HAP-1 (cell line): Measurements from ENCODE around the gene MRTO4.
A peak's percentile ranks its signal among the peaks of the same experiment; 100 is the strongest.
"Not testable (repeated sequence)": the region's sequence is repeated elsewhere in the genome, so short reads cannot be mapped to it uniquely, and the experiment has no call there.

Experiments
- DNase-seq, 2 experiments: peaks; one replicate each; pipeline ENCODE4 v3.0.0-alpha.2; 2016 to 2020; ENCODE audit warnings: low spot score in 2 of 2
- H3K27me3 ChIP-seq: fragments of 250-450 bp; sonication (Bioruptor Pico); 2 replicates; pipeline ENCODE4 v1.5.1; 2020; ENCODE audit warnings: low read depth, mild to moderate bottlenecking, moderate library complexity
- H3K36me3 ChIP-seq: fragments of 250-450 bp; sonication (Bioruptor Pico); replicated peaks from 2 replicates; pipeline ENCODE4 v1.5.1; 2020; ENCODE audit warnings: mild to moderate bottlenecking
- H3K4me1 ChIP-seq: fragments of 250-450 bp; sonication (Bioruptor Pico); 2 replicates; pipeline ENCODE4 v1.5.1; 2020; ENCODE audit warnings: mild to moderate bottlenecking
- H3K4me3 ChIP-seq: fragments of 250-450 bp; sonication (Bioruptor Pico); 2 replicates; pipeline ENCODE4 v1.5.1; 2020; ENCODE audit warnings: mild to moderate bottlenecking, moderate library complexity
- H3K9me3 ChIP-seq: fragments of 250-450 bp; sonication (Bioruptor Pico); 2 replicates; pipeline ENCODE4 v1.5.1; 2020; ENCODE audit warnings: mild to moderate bottlenecking, moderate library complexity
- in situ Hi-C: fragments of 300-500 bp; cut with MboI; formaldehyde crosslinking; loops from 3 replicates; pipeline ENCODE4 v1.14.3; 2020; ENCODE audit warnings: low sequenced_read_pairs, inconsistent platforms, mixed read lengths

Gene MRTO4

GRCh38 chr1:19240673-19241538 is 10.7 kb upstream of the MRTO4 start:
- in situ Hi-C loops, result no loop called here
- Histone ChIP-seq H3K36me3 (peaks cover 87% of the 10 kb centered on the region), H3K4me1 (no peaks in the 10 kb centered on the region), H3K27me3 (no peaks in the 10 kb centered on the region), H3K4me3 (no peak overlapping the region), H3K9me3 (no peaks in the 10 kb centered on the region)
- DNase-seq, result peak; percentile 47 to 75

GRCh38 chr1:19250629-19251304 is 838 bp upstream of the MRTO4 start:
- Histone ChIP-seq H3K4me1 (peaks cover 8% of the 10 kb centered on the region), H3K9me3 (no peaks in the 10 kb centered on the region), H3K4me3 (peak overlapping the region; percentile 82), H3K36me3 (peaks cover 26% of the 10 kb centered on the region), H3K27me3 (no peaks in the 10 kb centered on the region)
- in situ Hi-C loops, result no loop called here
- DNase-seq, result peak in 1 of 2 experiments; percentile 26

DNA sequence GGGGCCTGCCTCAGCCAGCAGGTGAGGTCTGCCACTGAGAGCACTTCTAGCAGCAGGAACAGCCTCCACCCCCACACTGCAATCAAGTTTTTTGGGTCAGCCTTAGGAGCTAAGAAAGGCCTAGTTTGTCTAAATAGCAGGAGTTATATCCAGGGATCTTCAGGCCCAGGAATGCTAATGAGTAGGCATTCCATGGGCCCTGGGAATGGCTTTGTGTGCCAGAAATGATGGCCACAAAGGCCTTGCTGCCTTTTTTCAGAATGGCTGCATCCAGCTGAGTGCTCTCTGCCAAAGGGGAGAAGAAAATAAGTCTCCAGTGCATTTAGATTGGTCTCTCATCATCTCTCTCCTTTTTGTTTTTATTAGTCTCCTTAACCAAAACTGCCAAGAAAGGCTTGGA is 2.8 kb downstream of the MRTO4 start:
- Histone ChIP-seq H3K27me3 (no peaks in the 10 kb centered on the region), H3K36me3 (peaks cover 56% of the 10 kb centered on the region), H3K4me3 (no peak overlapping the region), H3K4me1 (peaks cover 5% of the 10 kb centered on the region), H3K9me3 (no peaks in the 10 kb centered on the region)
- in situ Hi-C loops, result no loop called here
- DNase-seq, result no peak

DNA sequence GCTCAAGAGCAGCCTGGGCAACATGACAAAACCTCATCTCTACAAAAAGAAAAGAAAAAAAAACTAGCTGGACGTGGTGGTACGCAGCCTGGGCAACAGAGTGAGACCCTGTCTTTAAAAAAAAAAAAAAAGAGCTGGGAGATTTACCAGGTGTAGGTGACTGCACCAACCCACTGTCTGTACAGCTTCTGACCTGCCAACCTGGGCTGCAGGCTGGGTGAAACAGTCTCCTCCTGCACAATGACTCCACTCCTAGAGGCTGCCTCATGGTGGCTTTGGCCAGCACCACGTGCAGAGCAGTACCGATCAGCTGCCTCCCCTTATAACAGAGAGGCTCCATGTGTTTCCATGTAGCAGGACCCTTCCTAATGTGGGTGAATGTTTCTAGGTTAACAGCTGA is 3.7 kb downstream of the MRTO4 start:
- Histone ChIP-seq H3K4me1 (peaks cover 4% of the 10 kb centered on the region), H3K36me3 (peaks cover 64% of the 10 kb centered on the region), H3K27me3 (no peaks in the 10 kb centered on the region), H3K4me3 (no peak overlapping the region), H3K9me3 (no peaks in the 10 kb centered on the region)
- DNase-seq, result no peak
- in situ Hi-C loops, result no loop called here

GRCh38 chr1:19256301-19256700 is 4.7 kb downstream of the MRTO4 start:
- in situ Hi-C loops, H3K9me3 ChIP-seq, H3K4me1 ChIP-seq, H3K4me3 ChIP-seq, H3K27me3 ChIP-seq, DNase-seq: not testable (repeated sequence)
- H3K36me3 ChIP-seq, result peaks cover 71% of the 10 kb centered on the region

- Histone ChIP-seq H3K4me3 (no peak overlapping the region), H3K9me3 (no peaks in the 10 kb centered on the region), H3K4me1 (no peaks in the 10 kb centered on the region; the same call in 1 of the 2 replicates), H3K27me3 (no peaks in the 10 kb centered on the region), H3K36me3 (peaks cover 64% of the 10 kb centered on the region)
- DNase-seq, result no peak
- in situ Hi-C loops, result no loop called here
Measured at GRCh38 chr1:19257178-19257914, 5.7 kb downstream of the MRTO4 start.

GRCh38 chr1:19258353-19258752 is 6.7 kb downstream of the MRTO4 start:
- Histone ChIP-seq H3K27me3 (no peaks in the 10 kb centered on the region), H3K4me1 (no peaks in the 10 kb centered on the region; the same call in 1 of the 2 replicates), H3K36me3 (peaks cover 63% of the 10 kb centered on the region), H3K9me3 (no peaks in the 10 kb centered on the region), H3K4me3 (no peak overlapping the region)
- in situ Hi-C loops, result no loop called here
- DNase-seq, result no peak

DNA sequence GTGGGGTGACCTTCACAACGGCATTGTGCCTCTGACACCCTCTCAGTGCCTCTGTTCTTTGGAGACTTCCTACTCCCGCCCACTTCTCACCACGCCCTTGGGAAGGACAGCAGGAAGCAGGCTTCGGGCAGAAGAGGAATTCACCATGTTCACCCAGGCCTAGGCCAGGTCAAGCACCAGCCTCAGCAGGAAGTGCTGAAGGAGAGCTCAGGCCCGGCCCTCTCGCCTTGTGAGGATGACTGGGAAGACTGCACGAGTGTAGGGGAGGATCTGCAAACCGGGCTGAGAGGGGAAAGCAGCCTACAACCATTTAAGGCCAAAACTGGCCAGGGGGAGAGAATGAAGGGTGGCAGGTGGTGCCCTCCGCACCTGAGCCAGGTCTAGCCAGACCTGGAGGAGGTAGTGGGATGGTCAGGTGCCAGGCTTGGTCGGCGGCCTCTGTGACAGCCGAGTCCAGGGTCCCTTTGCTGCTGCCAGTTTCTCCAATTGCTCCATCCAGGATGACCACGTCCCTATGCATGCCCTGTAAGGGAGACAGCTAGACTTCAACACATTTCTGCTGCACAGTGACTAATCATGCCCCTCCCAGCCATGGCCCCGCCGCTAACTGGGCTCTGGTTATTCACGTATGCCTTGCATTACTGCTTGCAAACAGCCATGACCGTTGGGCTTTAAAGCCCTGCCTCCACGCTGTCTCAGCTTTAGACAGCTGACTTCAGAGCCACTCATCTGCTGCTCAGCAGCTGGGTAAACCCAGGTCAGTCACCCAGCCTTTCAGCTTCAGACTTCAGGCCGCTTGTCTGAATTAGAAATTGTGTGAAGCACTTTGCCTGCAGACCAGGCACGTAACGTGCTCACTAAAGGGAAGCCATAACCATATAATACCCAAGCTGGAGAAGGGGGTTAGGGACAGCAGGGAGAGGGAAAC is 8.9 kb downstream of the MRTO4 start:
- in situ Hi-C loops, result no loop called here
- no peak overlapping the region for H3K4me3 ChIP-seq
- DNase-seq, result no peak
- H3K4me1 ChIP-seq, result no peaks in the 10 kb centered on the region
- no peaks in the 10 kb centered on the region for H3K9me3 ChIP-seq
- peaks cover 55% of the 10 kb centered on the region for H3K36me3 ChIP-seq
- H3K27me3 ChIP-seq, result no peaks in the 10 kb centered on the region

- Histone ChIP-seq H3K36me3 (peaks cover 39% of the 10 kb centered on the region), H3K4me3 (no peak overlapping the region), H3K4me1 (no peaks in the 10 kb centered on the region), H3K9me3 (no peaks in the 10 kb centered on the region), H3K27me3 (no peaks in the 10 kb centered on the region)
- in situ Hi-C loops, result no loop called here
- peak in 1 of 2 experiments; percentile 29 for DNase-seq
Measured at GRCh38 chr1:19262047-19262446, 10.4 kb downstream of the MRTO4 start.

- Histone ChIP-seq H3K36me3 (peaks cover 32% of the 10 kb centered on the region), H3K9me3 (no peaks in the 10 kb centered on the region), H3K27me3 (no peaks in the 10 kb centered on the region), H3K4me1 (no peaks in the 10 kb centered on the region), H3K4me3 (no peak overlapping the region)
- in situ Hi-C loops, result no loop called here
- no peak for DNase-seq
Measured at GRCh38 chr1:19262744-19263143, 11.1 kb downstream of the MRTO4 start.

- Histone ChIP-seq H3K4me3 (no peak overlapping the region), H3K27me3 (no peaks in the 10 kb centered on the region), H3K36me3 (no peaks in the 10 kb centered on the region), H3K9me3 (no peaks in the 10 kb centered on the region), H3K4me1 (no peaks in the 10 kb centered on the region)
- DNase-seq, result no peak
- in situ Hi-C loops, result no loop called here
Measured at GRCh38 chr1:19268445-19268844, 16.8 kb downstream of the MRTO4 start.

GRCh38 chr1:19269427-19270342 is 18.1 kb downstream of the MRTO4 start:
- H3K9me3 ChIP-seq, DNase-seq, in situ Hi-C loops: not testable (repeated sequence)

More at GRCh38 chr1:19269427-19270342, 18.1 kb downstream of the MRTO4 start:
- not testable (repeated sequence) for H3K36me3 ChIP-seq, H3K27me3 ChIP-seq, H3K4me1 ChIP-seq, H3K4me3 ChIP-seq
